ENCODE data around the gene GRIK1. TPM values are rescaled to one million over a fixed set of nuclear protein-coding genes. Genes with fewer than 3 reads are reported as not detected.

GRIK1 gene
- total RNA-seq, 1 experiment from 2014 or later, result not detected

GRCh38 chr21:29654203-29654602, 285.6 kb downstream of the GRIK1 start:
- Histone ChIP-seq H3K9me3 (no peaks in the 10 kb centered on the region), H3K4me1 (peaks cover 25% of the 10 kb centered on the region), H3K36me3 (ENCODE audit: control insufficient read depth, insufficient read depth, low read length) (no peaks in the 10 kb centered on the region), H3K27me3 (replicated peaks; ENCODE audit: control insufficient read depth, insufficient read depth, low read length) (no peaks in the 10 kb centered on the region), H3K4me3 (ENCODE audit: low read depth, low read length) (no peak overlapping the region)
- ChIA-PET CTCF (no interaction called here), POLR2A (no interaction called here)
- no peak overlapping the region for H3K4me3 Mint-ChIP-seq (ENCODE audit: unreplicated experiment)
- no peak for TF ChIP-seq CTCF (IDR thresholded peaks at IDR 0.05; ENCODE audit: insufficient read depth in 1 of 2, low read depth in 1 of 2, low read length in 1 of 2, severe bottlenecking in 1 of 2, unreplicated experiment in 1 of 2)
- DNase-seq, result no peak
- intact Hi-C loops (cut with micrococcal nuclease; ENCODE audit: unreplicated experiment), result no loop called here
- BruUV-seq (replicated peaks), result no TSS peak
- no peaks in the 10 kb centered on the region for H3K4me1 Mint-ChIP-seq (ENCODE audit: low read depth, unreplicated experiment)
- no peaks in the 10 kb centered on the region for H3K36me3 Mint-ChIP-seq (ENCODE audit: insufficient read depth, unreplicated experiment)
- H3K27me3 Mint-ChIP-seq (ENCODE audit: insufficient read depth, unreplicated experiment), result no peaks in the 10 kb centered on the region
- H3K27ac Mint-ChIP-seq (ENCODE audit: unreplicated experiment), result no peak overlapping the region
- H3K9me3 Mint-ChIP-seq (ENCODE audit: unreplicated experiment), result no peaks in the 10 kb centered on the region

DNA sequence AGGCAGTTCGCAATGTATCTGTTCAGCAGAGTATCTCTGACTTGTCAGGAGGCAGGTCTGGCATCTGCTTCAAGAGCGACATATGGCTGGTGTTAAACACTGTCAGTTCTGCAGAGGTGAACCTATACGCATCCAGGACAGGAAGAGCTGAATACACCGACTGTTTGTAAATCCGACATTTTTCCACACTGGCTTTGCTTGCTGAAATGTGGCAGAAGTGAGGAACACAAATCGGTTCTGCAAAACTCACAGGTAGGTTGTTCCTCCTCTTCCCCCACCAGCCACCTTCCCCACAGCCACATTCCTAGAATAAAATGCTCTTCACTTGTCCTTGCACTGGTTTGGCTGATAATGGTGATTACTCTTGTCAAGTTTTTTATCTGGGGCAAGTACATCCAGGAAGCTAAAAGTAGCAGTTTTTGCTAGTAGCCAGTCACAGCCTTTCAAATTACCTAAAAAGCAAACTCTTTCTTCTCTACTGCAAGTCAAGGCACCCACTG, 289.2 kb downstream of the GRIK1 start:
- Mint-ChIP-seq H3K27ac (ENCODE audit: unreplicated experiment) (no peak overlapping the region), H3K4me1 (ENCODE audit: low read depth, unreplicated experiment) (no peaks in the 10 kb centered on the region), H3K27me3 (ENCODE audit: insufficient read depth, unreplicated experiment) (no peaks in the 10 kb centered on the region), H3K9me3 (ENCODE audit: unreplicated experiment) (no peaks in the 10 kb centered on the region), H3K4me3 (ENCODE audit: unreplicated experiment) (no peak overlapping the region), H3K36me3 (ENCODE audit: insufficient read depth, unreplicated experiment) (no peaks in the 10 kb centered on the region)
- ChIA-PET POLR2A (no interaction called here), CTCF (no interaction called here)
- Histone ChIP-seq H3K4me3 (ENCODE audit: low read depth, low read length) (no peak overlapping the region), H3K4me1 (peaks cover 10% of the 10 kb centered on the region), H3K9me3 (no peaks in the 10 kb centered on the region), H3K27me3 (replicated peaks; ENCODE audit: control insufficient read depth, insufficient read depth, low read length) (no peaks in the 10 kb centered on the region), H3K36me3 (ENCODE audit: control insufficient read depth, insufficient read depth, low read length) (no peaks in the 10 kb centered on the region)
- TF ChIP-seq CTCF (IDR thresholded peaks at IDR 0.05; ENCODE audit: insufficient read depth in 1 of 2, low read depth in 1 of 2, low read length in 1 of 2, severe bottlenecking in 1 of 2, unreplicated experiment in 1 of 2), result no peak
- no peak for DNase-seq
- intact Hi-C loops (cut with micrococcal nuclease; ENCODE audit: unreplicated experiment), result no loop called here
- no TSS peak for BruUV-seq (replicated peaks)

DNA sequence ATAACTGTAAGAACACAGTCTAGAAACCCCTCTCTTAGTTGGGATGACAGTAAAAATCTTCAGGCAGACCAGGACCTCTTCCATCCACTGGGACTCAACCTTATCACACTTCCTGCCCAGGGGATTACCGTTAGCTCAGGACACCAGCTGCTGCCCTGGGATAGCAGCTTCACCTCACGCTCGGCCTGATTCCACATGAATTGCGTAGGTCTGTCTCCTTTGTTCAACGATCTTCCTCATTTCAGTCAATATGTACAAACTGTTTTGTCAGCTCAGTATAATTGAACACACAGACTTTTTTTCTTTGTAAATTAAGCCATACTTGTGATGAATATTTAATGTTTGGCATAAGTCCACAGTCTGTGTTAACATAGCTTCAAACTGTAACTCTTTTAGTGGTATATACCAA, 290.4 kb downstream of the GRIK1 start:
- no peaks in the 10 kb centered on the region for H3K4me1 Mint-ChIP-seq (ENCODE audit: low read depth, unreplicated experiment)
- Histone ChIP-seq H3K36me3 (ENCODE audit: control insufficient read depth, insufficient read depth, low read length) (no peaks in the 10 kb centered on the region), H3K27me3 (replicated peaks; ENCODE audit: control insufficient read depth, insufficient read depth, low read length) (no peaks in the 10 kb centered on the region), H3K4me3 (ENCODE audit: low read depth, low read length) (no peak overlapping the region), H3K4me1 (peaks cover 16% of the 10 kb centered on the region), H3K9me3 (no peaks in the 10 kb centered on the region)
- DNase-seq, result no peak
- H3K9me3 Mint-ChIP-seq (ENCODE audit: unreplicated experiment), result no peaks in the 10 kb centered on the region
- ChIA-PET POLR2A (no interaction called here), CTCF (no interaction called here)
- no peak overlapping the region for H3K27ac Mint-ChIP-seq (ENCODE audit: unreplicated experiment)
- no peak for TF ChIP-seq CTCF (IDR thresholded peaks at IDR 0.05; ENCODE audit: insufficient read depth in 1 of 2, low read depth in 1 of 2, low read length in 1 of 2, severe bottlenecking in 1 of 2, unreplicated experiment in 1 of 2)
- H3K4me3 Mint-ChIP-seq (ENCODE audit: unreplicated experiment), result no peak overlapping the region
- BruUV-seq (replicated peaks), result no TSS peak
- no peaks in the 10 kb centered on the region for H3K27me3 Mint-ChIP-seq (ENCODE audit: insufficient read depth, unreplicated experiment)
- intact Hi-C loops (cut with micrococcal nuclease; ENCODE audit: unreplicated experiment), result no loop called here
- H3K36me3 Mint-ChIP-seq (ENCODE audit: insufficient read depth, unreplicated experiment), result no peaks in the 10 kb centered on the region

Measured in Caco-2 (cell line).